ENCODE measurements around the gene SLC49A3.

SLC49A3 gene

DNA sequence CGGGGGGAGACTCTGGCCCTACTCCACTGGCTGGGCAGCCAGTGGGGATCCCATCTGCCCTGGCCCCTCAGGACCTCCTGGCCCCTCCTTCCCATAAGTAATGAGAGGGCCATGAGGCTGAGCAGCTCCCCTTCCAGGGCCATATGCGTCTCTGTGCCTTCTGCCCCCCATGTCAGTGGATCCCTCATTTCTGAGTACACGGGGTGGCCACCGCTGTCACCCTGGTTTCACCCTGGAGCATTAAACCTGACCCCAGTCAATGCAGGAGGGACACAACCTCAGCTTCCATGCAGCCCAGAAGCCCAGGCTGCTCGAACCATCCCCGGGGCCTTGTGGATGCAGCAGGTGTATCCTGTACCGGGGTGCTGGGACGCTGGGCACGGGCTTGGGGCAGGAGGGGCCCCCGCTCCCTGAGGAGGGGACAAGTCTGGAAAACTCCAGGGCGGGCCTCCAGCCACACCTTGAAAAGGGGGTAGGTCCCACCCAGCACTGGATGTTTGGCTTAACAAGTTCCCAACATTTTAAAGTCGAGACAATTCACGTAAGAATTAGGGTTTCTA is 39.1 kb downstream of the SLC49A3 start:
- Histone ChIP-seq H4K20me1 (ENCODE audit: low read depth, low read length) (no peaks in the 10 kb centered on the region), H3K4me2 (ENCODE audit: low read depth, low read length, poor library complexity, severe bottlenecking) (no peak overlapping the region), H3F3A (ENCODE audit: insufficient read depth) (no peaks in the 10 kb centered on the region), H3K9me2 (replicated peaks; ENCODE audit: insufficient read depth, low read length) (no peaks in the 10 kb centered on the region), H3K36me3 (ENCODE audit: low read length) (no peaks in the 10 kb centered on the region), H3K9ac (ENCODE audit: low read length) (no peak overlapping the region), H3K27ac (ENCODE audit: low read depth, low read length) (no peak overlapping the region), H3K79me2 (ENCODE audit: insufficient read depth, low read length) (no peaks in the 10 kb centered on the region), H3K4me3 (ENCODE audit: insufficient read depth, low read length, poor library complexity, severe bottlenecking) (no peak overlapping the region), H2AFZ (ENCODE audit: low read depth, low read length, severe bottlenecking) (no peak overlapping the region), H3K27me3 (ENCODE audit: low read length) (no peaks in the 10 kb centered on the region), H3K9me3 (ENCODE audit: insufficient read depth, low read length) (no peaks in the 10 kb centered on the region)
- TF ChIP-seq EZH2phosphoT487 (conservative IDR thresholded peaks at IDR 0.05; ENCODE audit: low read length), result no peak
- TF ChIP-seq, protein P1, sequence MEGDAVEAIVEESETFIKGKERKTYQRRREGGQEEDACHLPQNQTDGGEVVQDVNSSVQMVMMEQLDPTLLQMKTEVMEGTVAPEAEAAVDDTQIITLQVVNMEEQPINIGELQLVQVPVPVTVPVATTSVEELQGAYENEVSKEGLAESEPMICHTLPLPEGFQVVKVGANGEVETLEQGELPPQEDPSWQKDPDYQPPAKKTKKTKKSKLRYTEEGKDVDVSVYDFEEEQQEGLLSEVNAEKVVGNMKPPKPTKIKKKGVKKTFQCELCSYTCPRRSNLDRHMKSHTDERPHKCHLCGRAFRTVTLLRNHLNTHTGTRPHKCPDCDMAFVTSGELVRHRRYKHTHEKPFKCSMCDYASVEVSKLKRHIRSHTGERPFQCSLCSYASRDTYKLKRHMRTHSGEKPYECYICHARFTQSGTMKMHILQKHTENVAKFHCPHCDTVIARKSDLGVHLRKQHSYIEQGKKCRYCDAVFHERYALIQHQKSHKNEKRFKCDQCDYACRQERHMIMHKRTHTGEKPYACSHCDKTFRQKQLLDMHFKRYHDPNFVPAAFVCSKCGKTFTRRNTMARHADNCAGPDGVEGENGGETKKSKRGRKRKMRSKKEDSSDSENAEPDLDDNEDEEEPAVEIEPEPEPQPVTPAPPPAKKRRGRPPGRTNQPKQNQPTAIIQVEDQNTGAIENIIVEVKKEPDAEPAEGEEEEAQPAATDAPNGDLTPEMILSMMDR (IDR thresholded peaks at IDR 0.05; ENCODE audit: insufficient read depth, low read length, poor library complexity, severe bottlenecking), result no peak

DNA sequence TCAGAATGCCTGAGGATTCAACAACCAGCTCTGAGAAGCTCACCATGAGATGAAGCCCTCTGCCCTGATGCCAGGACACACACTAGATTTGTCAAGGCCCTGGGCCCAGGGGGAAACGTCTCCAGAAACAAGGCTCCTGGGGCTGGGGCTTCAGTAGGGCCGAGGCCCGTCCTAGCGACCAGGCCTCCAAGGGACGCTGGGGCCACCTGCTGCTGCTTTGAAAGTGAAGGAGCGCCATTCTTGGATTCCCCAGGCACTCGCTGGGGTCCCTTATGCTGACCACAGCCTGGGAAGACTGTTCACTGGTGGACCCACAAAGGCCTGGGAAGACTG is 39.7 kb downstream of the SLC49A3 start:
- H3K4me2 ChIP-seq (ENCODE audit: low read depth, low read length, poor library complexity, severe bottlenecking), result no peak overlapping the region
- no peaks in the 10 kb centered on the region for H4K20me1 ChIP-seq (ENCODE audit: low read depth, low read length)
- no peaks in the 10 kb centered on the region for H3K9me2 ChIP-seq (replicated peaks; ENCODE audit: insufficient read depth, low read length)
- H3K27me3 ChIP-seq (ENCODE audit: low read length), result no peaks in the 10 kb centered on the region
- H3K9ac ChIP-seq (ENCODE audit: low read length), result no peak overlapping the region
- no peaks in the 10 kb centered on the region for H3F3A ChIP-seq (ENCODE audit: insufficient read depth)
- H3K79me2 ChIP-seq (ENCODE audit: insufficient read depth, low read length), result no peaks in the 10 kb centered on the region
- no peaks in the 10 kb centered on the region for H3K36me3 ChIP-seq (ENCODE audit: low read length)
- H3K9me3 ChIP-seq (ENCODE audit: insufficient read depth, low read length), result no peaks in the 10 kb centered on the region
- no peak overlapping the region for H3K4me3 ChIP-seq (ENCODE audit: insufficient read depth, low read length, poor library complexity, severe bottlenecking)
- H2AFZ ChIP-seq (ENCODE audit: low read depth, low read length, severe bottlenecking), result no peak overlapping the region
- TF ChIP-seq, protein P1 (IDR thresholded peaks at IDR 0.05; ENCODE audit: insufficient read depth, low read length, poor library complexity, severe bottlenecking), result no peak
- TF ChIP-seq EZH2phosphoT487 (conservative IDR thresholded peaks at IDR 0.05; ENCODE audit: low read length), result no peak
- no peak overlapping the region for H3K27ac ChIP-seq (ENCODE audit: low read depth, low read length)

DNA sequence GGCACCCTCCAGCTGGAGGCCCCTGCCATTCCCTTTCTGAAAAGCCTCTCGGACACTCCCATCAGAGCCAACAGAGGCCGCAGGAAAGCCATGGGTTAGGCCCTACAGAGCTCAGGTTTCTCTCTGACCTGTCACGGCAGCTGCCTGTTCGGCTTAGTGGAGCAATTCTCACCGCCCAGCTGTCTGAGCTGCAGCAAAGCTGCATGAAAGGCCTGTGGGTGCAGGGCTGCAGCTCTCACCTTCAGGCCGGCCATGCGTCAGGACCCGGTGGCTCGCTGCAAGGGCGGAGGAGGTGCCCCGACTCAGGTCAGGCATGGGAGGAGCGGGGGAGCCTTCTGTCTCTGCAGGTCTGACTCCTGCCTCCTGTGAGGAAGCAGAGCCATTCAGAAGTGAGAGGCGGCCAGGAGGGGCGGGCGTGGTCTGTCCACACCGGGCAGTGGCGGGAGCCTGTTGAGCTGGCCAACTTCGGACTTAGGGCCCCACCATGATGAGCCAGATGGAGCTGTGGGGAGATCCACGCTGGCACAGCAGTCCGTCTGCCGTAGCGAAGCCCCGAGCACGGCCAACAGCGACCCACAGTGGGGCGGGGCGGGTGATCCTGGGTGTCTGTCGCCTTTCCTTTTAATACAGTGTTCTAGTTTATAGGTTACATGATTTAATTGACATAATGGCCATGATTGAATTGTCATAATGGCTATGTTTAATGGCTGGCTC is 40.2 kb downstream of the SLC49A3 start:
- no peak overlapping the region for H3K9ac ChIP-seq (ENCODE audit: low read length)
- no peak overlapping the region for H3K4me2 ChIP-seq (ENCODE audit: low read depth, low read length, poor library complexity, severe bottlenecking)
- H3K9me3 ChIP-seq (ENCODE audit: insufficient read depth, low read length), result no peaks in the 10 kb centered on the region
- TF ChIP-seq EZH2phosphoT487 (conservative IDR thresholded peaks at IDR 0.05; ENCODE audit: low read length), result no peak
- TF ChIP-seq, protein P1 (IDR thresholded peaks at IDR 0.05; ENCODE audit: insufficient read depth, low read length, poor library complexity, severe bottlenecking), result no peak
- H3K27ac ChIP-seq (ENCODE audit: low read depth, low read length), result no peak overlapping the region
- no peak overlapping the region for H3K4me3 ChIP-seq (ENCODE audit: insufficient read depth, low read length, poor library complexity, severe bottlenecking)
- H3K9me2 ChIP-seq (replicated peaks; ENCODE audit: insufficient read depth, low read length), result no peaks in the 10 kb centered on the region
- H3K36me3 ChIP-seq (ENCODE audit: low read length), result no peaks in the 10 kb centered on the region
- no peaks in the 10 kb centered on the region for H3F3A ChIP-seq (ENCODE audit: insufficient read depth)
- no peak overlapping the region for H2AFZ ChIP-seq (ENCODE audit: low read depth, low read length, severe bottlenecking)
- no peaks in the 10 kb centered on the region for H3K79me2 ChIP-seq (ENCODE audit: insufficient read depth, low read length)
- H3K27me3 ChIP-seq (ENCODE audit: low read length), result no peaks in the 10 kb centered on the region
- H4K20me1 ChIP-seq (ENCODE audit: low read depth, low read length), result no peaks in the 10 kb centered on the region
